Left ventricle myocardium superior (tissue), 1 donor: ENCODE measurements around the gene RPAP2. TPM values are rescaled to one million over a fixed set of nuclear protein-coding genes. Genes with fewer than 3 reads are reported as not detected.
"Not testable (repeated sequence)": the region's sequence is repeated elsewhere in the genome, so short reads cannot be mapped to it uniquely, and the experiment has no call there.

Experiments used
- ATAC-seq: fragments of 200-7000 bp; cut with Tn5 transposase; one replicate; pipeline ENCODE4 v1.9.1; 2020; ENCODE audit warnings: mild to moderate bottlenecking, moderate library complexity
- DNase-seq: peaks from one replicate; pipeline ENCODE4 v3.0.0-alpha.2; 2020
- intact Hi-C: fragments of 100-400 bp; cut with micrococcal nuclease; formaldehyde crosslinking; loops from one replicate; pipeline ENCODE4 v1.11.0; 2022
- total RNA-seq: library from RNA; stranded (reverse); fragmentation: NEBNext Ultra II Directional; extraction: Animal tissue kit (Norgen Biotek cat#: 25700); gene quantifications from one replicate; pipeline ENCODE4 v1.2.1, GENCODE V29; 2021
- donor health status: DM: no; HTN: yes; CAD: no; lungs with severe emphysema.

Gene RPAP2
- total RNA-seq, 1 donor from 2014 or later, result 23.6 TPM

- DNase-seq (no peak), ATAC-seq (no peak)
- intact Hi-C loops, result no loop called here
Observed at GRCh38 chr1:92315766-92316599, 17.1 kb downstream of the RPAP2 start.

- ATAC-seq, result peak; percentile 19
- no peak for DNase-seq
- intact Hi-C loops, result no loop called here
Observed at GRCh38 chr1:92317836-92318493, 19.1 kb downstream of the RPAP2 start.

GRCh38 chr1:92323473-92324453 lies 24.9 kb downstream of the RPAP2 start:
- intact Hi-C loops, result no loop called here
- ATAC-seq, result no peak
- no peak for DNase-seq

GRCh38 chr1:92324784-92325183 lies 25.9 kb downstream of the RPAP2 start:
- no peak for DNase-seq
- ATAC-seq, result no peak
- intact Hi-C loops, result no loop called here

- intact Hi-C loops, result no loop called here
- ATAC-seq, result no peak
- DNase-seq, result no peak
Observed at GRCh38 chr1:92326681-92327080, 27.8 kb downstream of the RPAP2 start.

- DNase-seq, result no peak
- intact Hi-C loops, result no loop called here
- no peak for ATAC-seq
Observed at GRCh38 chr1:92327794-92328193, 28.9 kb downstream of the RPAP2 start.

- DNase-seq (no peak), ATAC-seq (no peak)
- intact Hi-C loops, result no loop called here
Observed at GRCh38 chr1:92329347-92330129, 30.7 kb downstream of the RPAP2 start.

- intact Hi-C loops, result no loop called here
- DNase-seq (no peak), ATAC-seq (no peak)
Observed at GRCh38 chr1:92333668-92334067, 34.8 kb downstream of the RPAP2 start.

GRCh38 chr1:92340154-92340553 lies 41.3 kb downstream of the RPAP2 start:
- DNase-seq (no peak), ATAC-seq (no peak)
- intact Hi-C loops, result no loop called here

GRCh38 chr1:92342401-92342800 lies 43.5 kb downstream of the RPAP2 start:
- intact Hi-C loops, result no loop called here

GRCh38 chr1:92343061-92343460 lies 44.2 kb downstream of the RPAP2 start:
- intact Hi-C loops, result no loop called here
- ATAC-seq (no peak), DNase-seq (no peak)

More at GRCh38 chr1:92342401-92342800, 43.5 kb downstream of the RPAP2 start:
- DNase-seq (no peak), ATAC-seq (no peak)

GRCh38 chr1:92346866-92347640 lies 48.2 kb downstream of the RPAP2 start:
- intact Hi-C loops, result no loop called here
- ATAC-seq (no peak), DNase-seq (no peak)

GRCh38 chr1:92352856-92353255 lies 54.0 kb downstream of the RPAP2 start:
- ATAC-seq (no peak), DNase-seq (no peak)
- intact Hi-C loops, result no loop called here

GRCh38 chr1:92354259-92354658 lies 55.4 kb downstream of the RPAP2 start:
- ATAC-seq, result no peak
- intact Hi-C loops, result no loop called here
- DNase-seq, result no peak

GRCh38 chr1:92356956-92357355 lies 58.1 kb downstream of the RPAP2 start:
- DNase-seq, result no peak
- peak; percentile 44 for ATAC-seq
- intact Hi-C loops, result no loop called here

- DNase-seq, intact Hi-C loops, ATAC-seq: not testable (repeated sequence)
Observed at GRCh38 chr1:92359382-92359781, 60.5 kb downstream of the RPAP2 start.

- intact Hi-C loops, result no loop called here
- no peak for DNase-seq
Observed at GRCh38 chr1:92359986-92360385, 61.1 kb downstream of the RPAP2 start.

GRCh38 chr1:92362970-92363369 lies 64.1 kb downstream of the RPAP2 start:
- no peak for DNase-seq
- intact Hi-C loops, result no loop called here
- no peak for ATAC-seq

More at GRCh38 chr1:92359986-92360385, 61.1 kb downstream of the RPAP2 start:
- no peak for ATAC-seq
